Stimulated activated CD4-positive, alpha-beta T cell treated with anti-CD3 and anti-CD28 coated beads, Interleukin-4, amount 100 ng/mL, for 4 hours (primary cell): ENCODE data around the gene KCNA1.
"Not testable (repeated sequence)": the region's sequence is repeated elsewhere in the genome, so short reads cannot be mapped to it uniquely, and the experiment has no call there.

Source experiments
- DNase-seq, 2 experiments: peaks; one replicate each; pipeline ENCODE4 v3.0.0-alpha.2; 2020

The KCNA1 gene

GRCh38 chr12:4909734-4910501, at the start of gene KCNA1:
Gene KCNA1 (plus strand): TSS chr12:4909905. CDS start chr12:4911379, 1,474 bp downstream.
- DNase-seq: peak; percentile 14 to 24

DNA sequence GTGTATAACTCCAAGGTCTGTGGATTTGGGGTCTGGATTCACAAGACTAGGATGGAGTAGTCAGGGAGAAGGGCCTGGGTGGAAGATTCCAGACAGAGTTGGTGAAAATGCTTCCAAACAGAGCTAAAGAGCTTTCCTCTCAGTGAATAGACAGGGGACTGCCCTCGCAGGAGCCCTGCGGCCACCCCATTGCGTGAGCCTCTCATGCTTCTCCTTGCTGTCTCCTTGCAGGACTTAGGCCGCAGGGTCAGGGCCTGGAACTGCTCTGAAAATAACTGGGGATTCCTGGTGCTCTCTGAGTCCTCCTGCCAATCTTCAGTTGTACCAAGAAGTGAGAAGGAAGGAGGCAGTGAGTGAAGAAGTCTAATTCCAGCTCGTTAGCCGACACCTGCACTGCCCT, 49.0 kb upstream of the KCNA1 start:
- DNase-seq: no peak

DNA sequence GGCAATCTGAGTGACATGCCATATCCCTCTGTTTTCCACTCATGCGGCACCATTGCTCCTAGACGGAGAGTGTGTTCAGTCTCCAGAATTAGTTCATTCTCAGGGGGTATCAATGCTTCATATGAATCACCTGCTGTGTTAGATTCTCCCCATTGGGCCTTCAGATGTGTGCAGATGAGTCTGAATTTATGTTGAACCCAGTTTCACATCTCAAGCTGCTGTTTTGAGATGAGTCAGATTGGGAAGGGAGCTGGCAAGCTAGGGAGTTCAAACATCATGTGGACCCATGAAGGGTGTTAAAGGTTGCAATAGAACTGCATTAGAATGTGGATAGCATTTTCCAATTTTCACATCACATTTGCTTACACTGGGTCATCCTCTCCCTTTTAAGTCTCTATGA, 46.9 kb upstream of the KCNA1 start:
- DNase-seq: no peak

DNA sequence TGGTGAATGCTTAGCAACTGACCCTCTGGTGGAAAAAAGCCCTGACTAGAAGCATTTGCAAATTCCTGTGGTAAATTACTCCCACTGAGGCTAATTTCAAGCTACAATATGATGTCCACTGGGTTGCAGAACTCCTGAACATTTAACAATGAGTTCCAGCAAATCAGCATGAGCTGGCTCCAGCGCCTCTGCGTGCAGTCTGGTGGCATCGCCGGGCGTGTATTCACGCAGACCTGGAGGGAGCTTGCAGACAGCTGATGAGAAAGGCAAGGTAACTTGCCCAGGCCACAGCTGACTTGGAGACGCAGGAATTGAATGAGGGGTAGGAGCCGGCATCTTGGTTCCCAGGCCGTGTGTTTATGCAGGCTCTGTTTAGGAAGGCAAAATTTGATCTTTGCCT, 45.1 kb upstream of the KCNA1 start:
- no peak for DNase-seq

DNA sequence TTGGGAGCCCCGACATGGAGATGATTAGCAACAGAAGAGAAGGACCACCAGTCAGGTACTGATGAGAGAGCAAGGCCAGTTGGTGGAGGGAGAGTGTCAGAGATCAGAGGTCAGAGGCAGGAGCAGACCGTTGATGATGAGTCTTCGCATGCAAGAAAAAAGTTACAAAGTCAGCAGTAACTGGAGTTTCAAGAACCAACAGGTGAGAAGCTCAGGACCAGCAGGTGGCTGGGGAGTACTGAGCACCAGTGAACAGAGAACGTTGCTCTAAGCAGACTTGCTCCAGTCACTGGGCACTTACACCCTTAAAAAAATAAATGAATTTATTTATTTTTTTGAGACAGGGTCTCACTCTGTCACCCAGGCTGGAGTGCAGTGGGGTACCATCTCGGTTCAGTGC, 44.5 kb upstream of the KCNA1 start:
- DNase-seq: no peak

DNA sequence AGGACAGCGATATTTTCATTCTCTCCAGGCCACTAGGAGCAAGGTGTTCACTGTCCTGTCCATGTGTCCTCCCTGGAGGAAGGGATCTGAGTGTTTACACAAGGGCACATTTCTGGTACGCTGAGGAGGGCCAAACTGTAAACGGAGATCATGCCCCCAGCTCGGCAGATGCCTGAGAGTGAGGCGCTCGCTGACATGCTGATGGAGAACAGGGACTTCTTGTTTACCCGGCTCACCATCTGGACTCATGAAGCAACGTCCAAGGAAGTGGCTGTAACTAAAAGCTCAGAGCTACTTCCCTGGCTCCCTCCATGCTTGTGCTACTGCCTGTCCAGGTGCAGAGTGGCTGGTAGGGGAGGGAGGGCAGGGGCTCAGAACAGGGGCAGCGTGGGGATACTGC, 43.4 kb upstream of the KCNA1 start:
- DNase-seq: no peak

GRCh38 chr12:4867384-4867783, 42.3 kb upstream of the KCNA1 start:
- no peak for DNase-seq

GRCh38 chr12:4870423-4870822, 39.3 kb upstream of the KCNA1 start:
- no peak for DNase-seq

- DNase-seq: no peak
Measured at GRCh38 chr12:4871514-4871913, 38.2 kb upstream of the KCNA1 start.

DNA sequence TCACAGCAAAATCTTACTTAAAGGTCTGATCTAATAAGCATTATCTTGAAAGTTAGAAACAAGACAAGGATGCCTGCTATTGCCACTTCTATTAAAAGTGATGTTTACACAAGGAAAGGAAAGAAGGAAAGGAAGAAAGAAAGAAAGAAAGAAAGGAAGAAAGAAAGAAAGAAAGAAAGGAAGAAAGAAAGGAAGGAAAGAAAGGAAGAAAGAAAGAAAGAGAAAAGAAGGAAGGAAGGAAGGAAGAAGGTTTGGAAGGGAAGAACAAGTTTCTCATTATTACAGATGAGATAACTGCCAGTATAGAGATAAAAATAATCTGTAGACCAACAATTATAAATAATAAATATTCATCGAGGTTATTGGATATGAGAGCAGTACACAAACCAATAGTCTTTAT, 35.8 kb upstream of the KCNA1 start:
- no peak for DNase-seq

- no peak for DNase-seq
Measured at GRCh38 chr12:4874671-4875070, 35.0 kb upstream of the KCNA1 start.

GRCh38 chr12:4879481-4879880, 30.2 kb upstream of the KCNA1 start:
- not testable (repeated sequence) for DNase-seq

GRCh38 chr12:4881266-4882064, 28.2 kb upstream of the KCNA1 start:
- DNase-seq: no peak

DNA sequence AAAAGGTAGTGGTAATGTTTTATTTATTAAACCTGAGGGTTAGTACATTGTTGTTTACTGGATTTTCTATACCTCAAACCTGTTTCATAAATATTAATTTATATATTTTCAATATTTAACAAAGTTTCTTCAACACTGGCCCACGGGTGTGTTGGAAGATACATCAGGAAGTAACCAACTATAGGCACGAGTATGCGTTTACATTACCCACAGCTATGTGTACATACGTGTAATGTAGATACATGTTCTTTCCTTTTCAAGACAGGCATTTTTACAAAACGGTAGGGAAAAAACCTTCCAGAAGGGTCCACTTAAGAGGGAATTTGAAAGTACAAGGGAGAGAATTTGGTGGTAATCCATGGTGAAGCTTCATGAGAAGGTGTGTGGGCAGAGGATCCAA, 17.8 kb upstream of the KCNA1 start:
- no peak for DNase-seq

GRCh38 chr12:4892418-4892817, 17.3 kb upstream of the KCNA1 start:
- no peak for DNase-seq

DNA sequence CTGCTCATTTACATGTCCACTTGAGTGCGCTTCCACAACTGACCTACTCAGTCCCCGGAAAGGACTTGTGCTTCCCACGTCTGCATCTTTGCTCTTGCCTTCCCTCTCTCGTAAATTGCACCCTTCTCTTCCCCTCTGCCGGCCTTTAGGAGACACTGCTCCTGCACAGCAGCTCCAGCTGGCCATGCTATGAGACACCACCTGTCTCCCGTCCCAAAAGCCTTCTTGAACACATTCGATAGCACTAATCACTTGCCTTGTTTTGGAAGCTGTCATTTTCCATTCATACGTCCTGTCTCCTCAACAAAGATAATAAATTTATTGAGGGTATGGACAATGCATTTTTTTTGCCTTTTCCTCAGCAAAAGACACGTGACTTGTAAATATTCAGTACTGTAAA, 15.7 kb upstream of the KCNA1 start:
- no peak for DNase-seq

GRCh38 chr12:4899364-4899763, 10.3 kb upstream of the KCNA1 start:
- DNase-seq: no peak

GRCh38 chr12:4900327-4900726, 9.4 kb upstream of the KCNA1 start:
- no peak for DNase-seq

DNA sequence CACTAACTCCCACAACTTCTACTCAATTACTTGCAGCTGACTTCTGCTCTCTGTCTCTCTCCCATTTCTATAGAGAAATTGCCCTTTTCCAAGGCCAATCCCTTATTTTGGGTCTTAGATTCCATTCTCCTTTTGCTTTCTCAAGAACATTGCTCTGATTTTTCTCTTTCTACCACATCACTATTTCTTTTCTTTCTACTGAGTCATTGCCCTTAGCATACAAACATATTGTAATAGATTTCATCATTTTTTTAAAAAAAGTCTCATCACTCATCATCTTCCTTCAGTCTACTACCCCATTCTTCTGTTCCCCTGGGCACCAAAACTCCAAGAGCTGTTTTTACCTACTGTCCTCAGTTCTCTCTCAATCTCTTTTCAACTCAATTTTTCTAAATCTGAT, 4.4 kb upstream of the KCNA1 start:
- DNase-seq: no peak

DNA sequence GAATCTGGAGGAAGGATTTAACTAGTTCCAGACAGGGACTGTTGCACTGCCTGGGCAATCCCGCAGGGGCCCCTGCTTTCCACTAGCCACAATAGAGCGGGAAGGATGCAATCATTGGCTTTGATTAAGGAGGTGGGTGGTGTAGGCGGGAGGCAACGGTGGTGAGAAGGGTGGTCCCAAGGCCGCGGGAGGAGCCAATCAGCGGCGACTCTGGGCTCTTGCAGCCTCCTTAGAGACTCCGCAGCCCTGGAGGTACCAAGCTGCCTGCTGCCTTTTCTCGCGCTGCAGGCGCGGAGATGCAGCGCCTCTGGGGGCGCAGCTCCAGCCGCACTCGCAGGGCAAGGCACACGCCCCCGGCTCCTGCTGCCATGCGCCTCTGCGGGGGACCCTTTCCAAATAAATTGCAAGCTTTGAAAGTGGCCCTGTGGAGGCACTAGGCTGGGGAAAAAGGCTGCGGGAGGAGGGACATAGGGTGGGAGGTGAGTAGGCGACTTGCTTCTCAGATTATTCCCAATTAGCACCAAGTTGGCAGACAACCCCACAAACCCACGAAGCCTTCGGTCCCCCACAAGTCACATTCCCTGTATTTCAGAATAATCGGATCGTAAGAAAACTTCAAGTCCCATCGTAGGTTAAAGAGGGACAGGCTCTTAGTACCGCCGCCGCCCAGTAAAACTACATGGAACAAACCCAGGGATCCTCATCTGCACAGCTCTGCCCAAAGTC, 858 bp upstream of the KCNA1 start:
- DNase-seq: peak in 1 of 2 experiments; percentile 2

DNA sequence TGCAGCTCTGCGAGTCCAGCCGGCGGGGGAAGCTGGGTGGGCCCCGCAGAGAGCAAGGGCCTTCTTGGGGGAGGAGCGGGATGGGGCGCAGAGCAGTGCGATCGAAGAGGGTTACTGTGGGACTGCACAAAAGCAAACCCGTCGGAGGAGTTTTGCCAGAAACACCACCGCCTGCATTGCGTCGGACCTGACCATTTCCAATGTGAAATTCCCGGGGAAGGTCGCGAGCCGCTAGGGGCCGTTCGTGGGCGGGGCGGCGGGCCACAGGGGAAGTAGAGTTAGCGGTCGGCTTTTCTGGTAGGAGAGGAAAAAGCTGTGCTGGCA, 333 bp upstream of the KCNA1 start:
- DNase-seq: no peak

- DNase-seq: peak in 1 of 2 experiments; percentile 6
Measured at GRCh38 chr12:4910502-4911315, 1.0 kb downstream of the KCNA1 start.
